Right forelimb (tissue), 1 donor: Measurements from ENCODE around the gene LMCD1.

Experiments
- DNase-seq: peaks from one replicate; pipeline ENCODE4 v3.0.0-alpha.2; 2018

Gene LMCD1, protein sequence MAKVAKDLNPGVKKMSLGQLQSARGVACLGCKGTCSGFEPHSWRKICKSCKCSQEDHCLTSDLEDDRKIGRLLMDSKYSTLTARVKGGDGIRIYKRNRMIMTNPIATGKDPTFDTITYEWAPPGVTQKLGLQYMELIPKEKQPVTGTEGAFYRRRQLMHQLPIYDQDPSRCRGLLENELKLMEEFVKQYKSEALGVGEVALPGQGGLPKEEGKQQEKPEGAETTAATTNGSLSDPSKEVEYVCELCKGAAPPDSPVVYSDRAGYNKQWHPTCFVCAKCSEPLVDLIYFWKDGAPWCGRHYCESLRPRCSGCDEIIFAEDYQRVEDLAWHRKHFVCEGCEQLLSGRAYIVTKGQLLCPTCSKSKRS

GRCh38 chr3:8501371-8502131 is at the start of gene LMCD1:
TSS of gene LMCD1 (plus strand) at chr3:8501823. CDS start at chr3:8501939, 116 bp downstream.
- DNase-seq = peak; percentile 97

DNA sequence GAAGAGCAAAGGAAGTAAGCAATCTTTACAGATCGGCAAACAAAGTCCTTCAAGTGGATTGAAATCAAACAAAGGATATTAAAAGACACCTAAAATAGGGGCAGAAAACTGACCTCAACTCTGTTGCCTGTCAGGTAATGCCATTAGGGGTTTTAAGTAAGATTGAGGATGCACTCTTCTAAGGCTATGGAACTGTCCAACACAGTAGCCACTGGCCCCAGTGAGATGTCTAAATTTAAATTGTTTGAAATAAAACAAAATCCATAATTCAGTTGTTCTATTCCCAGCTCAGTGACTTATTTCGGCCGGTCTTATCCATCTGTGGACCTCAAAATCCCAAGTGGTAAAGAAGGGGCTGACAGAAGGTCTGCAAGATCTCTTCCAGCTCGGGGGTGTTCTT is 49.5 kb upstream of the LMCD1 start:
- no peak for DNase-seq

DNA sequence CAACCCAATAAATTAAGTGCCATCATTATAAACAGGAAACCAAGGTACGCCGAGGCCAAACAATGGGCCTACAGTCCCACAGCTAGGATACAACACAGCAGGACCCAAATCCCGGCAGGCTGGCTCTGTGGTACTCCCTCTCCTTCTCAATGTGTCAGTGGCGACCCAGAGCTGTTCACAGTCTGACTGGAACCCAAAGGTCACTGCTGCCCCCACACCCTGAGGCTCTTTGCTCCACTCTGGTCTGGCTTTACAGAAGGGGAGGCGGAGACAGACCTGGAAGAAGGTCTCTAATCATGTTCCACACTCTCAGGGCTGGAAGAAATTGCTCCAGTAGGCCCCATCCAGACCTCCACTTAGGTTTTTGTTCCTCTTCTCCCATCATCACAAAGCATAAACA is 48.5 kb upstream of the LMCD1 start:
- no peak for DNase-seq

DNA sequence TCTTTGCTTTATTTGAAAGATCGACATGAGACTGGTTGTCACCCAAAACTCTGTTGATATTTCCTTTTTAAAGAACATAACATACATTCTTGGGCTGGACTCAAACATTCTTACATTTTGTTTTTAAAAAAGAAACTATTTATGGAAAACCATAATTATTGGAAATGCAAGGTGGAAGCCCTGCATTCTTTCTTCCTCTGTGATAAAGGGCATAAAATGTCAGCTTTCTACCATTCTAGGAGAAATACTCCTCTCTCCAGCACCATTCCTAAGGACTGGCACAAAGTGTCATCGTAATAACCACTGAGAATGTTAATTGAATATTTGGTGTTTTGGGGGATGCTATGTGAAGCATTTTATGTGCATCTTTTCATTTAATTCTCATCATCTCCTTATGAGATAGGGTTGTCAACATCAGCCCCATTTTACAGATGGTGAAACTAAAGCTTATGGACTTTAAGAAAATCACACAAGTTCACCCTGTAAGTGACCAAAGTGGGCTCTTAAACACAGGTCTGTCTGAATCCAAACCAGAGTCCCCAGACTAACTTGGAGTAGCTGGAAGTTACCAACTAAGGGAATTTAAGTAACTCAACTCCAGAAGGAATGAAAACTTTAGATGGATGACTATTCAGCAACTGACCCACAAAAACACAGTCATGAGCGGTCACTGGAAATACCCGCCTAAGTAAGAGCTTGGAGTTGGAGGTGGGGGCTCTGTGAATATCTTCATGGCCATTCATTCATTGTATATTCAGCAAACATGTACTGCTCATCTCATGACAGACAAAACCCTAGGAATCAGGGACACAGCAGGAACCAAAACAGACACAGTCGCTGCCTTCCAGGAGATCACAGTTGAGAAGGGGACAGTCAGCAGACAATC is 45.9 kb upstream of the LMCD1 start:
- no peak for DNase-seq

DNA sequence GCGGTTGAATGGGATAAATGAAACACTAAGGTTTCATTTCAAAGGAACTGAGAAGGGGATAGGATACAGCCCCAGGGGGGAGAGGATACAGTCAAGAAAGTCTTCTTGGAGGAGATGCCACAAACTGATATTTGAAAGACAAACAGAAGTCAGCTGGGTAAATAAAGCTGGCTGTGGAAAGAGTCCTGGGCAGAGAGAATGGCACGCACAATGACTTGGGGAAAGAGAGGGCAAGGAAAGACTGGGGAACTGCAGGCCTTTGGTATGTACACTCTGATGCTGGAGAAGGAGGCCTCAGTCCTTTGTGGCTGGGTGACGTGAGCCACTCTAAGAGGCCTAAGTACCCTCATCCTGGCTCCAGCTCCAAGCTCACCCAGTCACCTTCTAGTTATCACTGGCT is 45.2 kb upstream of the LMCD1 start:
- no peak for DNase-seq

DNA sequence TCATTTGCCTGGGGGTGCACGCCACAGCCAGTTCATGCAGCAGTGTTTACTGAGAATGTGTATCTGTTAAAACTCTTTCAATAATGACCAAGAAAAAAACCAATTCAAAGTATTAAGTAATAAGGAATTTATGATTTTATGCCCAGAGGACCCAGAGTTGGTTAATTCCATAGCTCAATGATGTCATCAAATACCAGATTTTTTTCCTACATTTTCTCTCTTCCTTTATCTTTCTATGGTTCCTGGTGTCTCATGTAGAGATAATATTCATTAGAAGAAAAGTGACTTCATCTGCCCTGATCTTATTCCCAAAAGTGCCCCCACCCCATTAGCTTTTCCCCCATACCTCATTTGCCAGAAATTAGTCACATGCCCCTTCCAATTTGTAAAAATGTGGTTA is 44.6 kb upstream of the LMCD1 start:
- no peak for DNase-seq

- no peak for DNase-seq
Measured at GRCh38 chr3:8458238-8458661, 43.4 kb upstream of the LMCD1 start.

DNA sequence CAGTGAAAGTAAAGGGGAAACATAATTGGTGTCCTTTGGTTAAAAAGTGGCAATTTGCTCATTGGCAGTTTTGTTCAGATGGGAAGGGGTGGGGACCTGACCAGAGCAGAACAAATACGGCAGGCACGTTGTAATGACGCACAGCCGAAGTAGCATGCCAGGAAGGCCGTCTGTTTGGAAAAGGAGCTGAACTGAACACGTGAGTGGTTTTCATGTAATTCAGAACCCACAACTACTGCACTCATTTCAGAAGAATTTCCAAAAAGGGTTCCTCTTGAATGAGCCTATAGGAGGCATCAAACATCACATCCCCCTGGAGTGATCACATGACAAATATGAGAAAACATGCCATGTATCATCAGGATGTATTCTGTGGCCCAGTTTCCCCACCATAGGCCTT is 42.9 kb upstream of the LMCD1 start:
- DNase-seq = no peak

GRCh38 chr3:8460050-8460708 is 41.4 kb upstream of the LMCD1 start:
- no peak for DNase-seq

- DNase-seq = no peak
Measured at GRCh38 chr3:8460815-8461456, 40.7 kb upstream of the LMCD1 start.

- DNase-seq = no peak
Measured at GRCh38 chr3:8464668-8465067, 37.0 kb upstream of the LMCD1 start.

GRCh38 chr3:8466526-8466925 is 35.1 kb upstream of the LMCD1 start:
- DNase-seq = no peak

GRCh38 chr3:8470801-8471200 is 30.8 kb upstream of the LMCD1 start:
- DNase-seq = no peak

DNA sequence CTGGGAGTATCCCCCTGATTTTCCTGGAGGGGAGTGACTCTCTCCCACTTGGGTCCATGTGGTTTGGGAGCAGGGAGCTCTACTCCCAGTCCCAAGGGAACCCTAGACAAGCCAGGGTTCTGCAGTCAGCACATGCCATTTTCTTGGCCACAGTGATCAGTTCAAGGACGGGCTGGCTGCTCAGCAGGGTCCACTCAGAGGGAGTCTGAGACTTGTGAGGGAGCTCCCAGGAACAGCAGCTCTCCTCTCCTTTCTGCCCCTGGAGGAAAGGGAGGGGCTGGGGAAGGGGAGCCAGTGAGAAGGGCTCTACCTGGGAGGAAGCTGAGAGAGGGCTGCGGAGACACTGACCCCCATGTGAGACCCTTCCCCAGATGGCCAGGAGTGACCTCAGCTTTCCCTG is 29.1 kb upstream of the LMCD1 start:
- DNase-seq = no peak

GRCh38 chr3:8473029-8473428 is 28.6 kb upstream of the LMCD1 start:
- no peak for DNase-seq

GRCh38 chr3:8473990-8474389 is 27.6 kb upstream of the LMCD1 start:
- DNase-seq = no peak

DNA sequence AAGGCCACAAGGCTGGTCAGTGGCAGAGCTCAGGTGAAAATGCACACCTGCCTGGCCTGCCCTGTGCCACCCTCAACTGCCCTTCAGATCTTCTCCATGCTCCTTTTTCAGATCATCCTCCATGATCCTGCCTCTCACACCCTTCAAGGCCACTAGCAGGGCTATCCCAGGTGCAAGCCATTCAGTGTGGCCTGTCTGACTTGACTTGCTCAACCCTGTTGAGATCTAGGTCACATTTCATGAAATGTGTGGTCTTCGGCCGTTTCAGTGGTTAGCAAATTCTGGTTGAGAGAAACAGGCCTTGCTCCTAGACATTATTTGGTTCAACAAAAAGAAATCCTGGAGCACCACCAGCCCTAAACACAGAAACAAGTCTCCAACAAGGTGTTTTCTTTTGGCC is 26.6 kb upstream of the LMCD1 start:
- DNase-seq = no peak

DNA sequence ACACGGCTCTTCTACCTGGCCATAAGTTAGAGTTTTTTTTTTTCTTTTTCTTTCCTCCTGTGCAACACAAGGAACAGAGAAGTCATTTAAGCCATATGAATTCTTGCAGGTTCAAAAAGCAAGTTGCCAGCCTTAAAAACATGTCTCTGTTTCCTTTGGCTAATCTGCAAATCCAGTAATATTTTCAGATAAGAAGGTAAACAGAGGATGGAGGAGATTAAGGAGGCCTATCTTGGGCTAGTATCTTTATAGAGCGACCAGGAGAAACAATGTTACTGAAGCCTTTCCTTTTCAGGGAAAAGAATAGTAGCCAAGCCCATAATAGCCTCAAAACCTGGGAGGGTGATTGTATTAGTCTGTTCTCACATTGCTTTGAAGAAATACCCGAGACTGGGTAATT is 20.9 kb upstream of the LMCD1 start:
- no peak for DNase-seq

- DNase-seq = no peak
Measured at GRCh38 chr3:8481380-8481779, 20.2 kb upstream of the LMCD1 start.

- DNase-seq = no peak
Measured at GRCh38 chr3:8482263-8482662, 19.4 kb upstream of the LMCD1 start.

- peak; percentile 81 for DNase-seq
Measured at GRCh38 chr3:8482960-8483665, 18.5 kb upstream of the LMCD1 start.
